ENCODE measurements around the gene AFM. TPM values are rescaled to one million over a fixed set of nuclear protein-coding genes. Genes with fewer than 3 reads are reported as not detected.

The AFM gene
- total RNA-seq, 1 experiment from 2014 or later = not detected

DNA sequence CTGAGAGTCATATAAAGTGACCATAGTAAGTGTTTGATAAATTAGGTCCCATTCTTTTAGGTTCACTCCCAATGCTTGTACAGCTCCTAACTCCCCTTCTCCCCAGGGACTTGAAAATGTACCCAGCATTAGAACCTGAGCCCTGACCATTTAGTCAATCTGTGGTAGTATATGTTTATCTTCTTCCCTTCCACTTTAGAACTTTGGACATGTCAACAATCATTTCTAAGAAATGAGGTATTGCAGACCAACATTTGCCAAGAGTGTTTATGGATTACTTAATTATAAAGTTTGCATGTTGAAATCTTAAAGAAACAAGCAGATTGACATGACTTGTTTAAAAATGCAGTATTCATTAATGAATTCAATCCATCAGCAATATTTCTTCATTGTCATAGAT is 26.0 kb downstream of the AFM start:
- Mint-ChIP-seq H3K4me3 (ENCODE audit: low read depth, unreplicated experiment) (no peak overlapping the region), H3K36me3 (ENCODE audit: insufficient read depth, unreplicated experiment) (no peaks in the 10 kb centered on the region), H3K4me1 (ENCODE audit: low read depth, unreplicated experiment) (no peaks in the 10 kb centered on the region), H3K27me3 (ENCODE audit: unreplicated experiment) (no peaks in the 10 kb centered on the region), H3K27ac (ENCODE audit: unreplicated experiment) (no peak overlapping the region), H3K9me3 (ENCODE audit: low read depth, unreplicated experiment) (no peaks in the 10 kb centered on the region)
- CTCF ChIA-PET = no interaction called here
- no peak for DNase-seq
- intact Hi-C loops (cut with micrococcal nuclease; ENCODE audit: unreplicated experiment) = no loop called here
- no TSS peak for BruUV-seq (replicated peaks)
- TF ChIP-seq, protein P1, sequence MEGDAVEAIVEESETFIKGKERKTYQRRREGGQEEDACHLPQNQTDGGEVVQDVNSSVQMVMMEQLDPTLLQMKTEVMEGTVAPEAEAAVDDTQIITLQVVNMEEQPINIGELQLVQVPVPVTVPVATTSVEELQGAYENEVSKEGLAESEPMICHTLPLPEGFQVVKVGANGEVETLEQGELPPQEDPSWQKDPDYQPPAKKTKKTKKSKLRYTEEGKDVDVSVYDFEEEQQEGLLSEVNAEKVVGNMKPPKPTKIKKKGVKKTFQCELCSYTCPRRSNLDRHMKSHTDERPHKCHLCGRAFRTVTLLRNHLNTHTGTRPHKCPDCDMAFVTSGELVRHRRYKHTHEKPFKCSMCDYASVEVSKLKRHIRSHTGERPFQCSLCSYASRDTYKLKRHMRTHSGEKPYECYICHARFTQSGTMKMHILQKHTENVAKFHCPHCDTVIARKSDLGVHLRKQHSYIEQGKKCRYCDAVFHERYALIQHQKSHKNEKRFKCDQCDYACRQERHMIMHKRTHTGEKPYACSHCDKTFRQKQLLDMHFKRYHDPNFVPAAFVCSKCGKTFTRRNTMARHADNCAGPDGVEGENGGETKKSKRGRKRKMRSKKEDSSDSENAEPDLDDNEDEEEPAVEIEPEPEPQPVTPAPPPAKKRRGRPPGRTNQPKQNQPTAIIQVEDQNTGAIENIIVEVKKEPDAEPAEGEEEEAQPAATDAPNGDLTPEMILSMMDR (IDR thresholded peaks at IDR 0.05; ENCODE audit: unreplicated experiment) = no peak

DNA sequence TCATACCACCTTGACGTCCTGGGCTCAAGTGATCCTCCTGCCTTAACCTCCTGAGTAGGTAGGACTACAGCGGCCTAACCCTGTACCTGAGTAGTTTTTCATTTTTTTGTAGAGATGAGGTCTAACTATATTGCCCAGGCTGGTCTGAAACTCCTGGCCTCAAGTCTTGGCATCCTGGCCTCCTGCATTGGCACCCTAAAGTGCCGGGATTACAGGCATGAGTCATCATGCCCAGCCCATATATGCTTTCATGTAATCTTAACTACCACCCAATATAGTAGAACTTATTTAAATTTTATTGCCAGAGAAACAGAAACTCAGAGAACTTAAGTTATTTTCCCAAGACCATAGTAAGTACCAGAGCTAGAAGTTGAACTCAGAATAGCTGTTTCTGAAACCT is 27.1 kb downstream of the AFM start:
- no peak for DNase-seq

DNA sequence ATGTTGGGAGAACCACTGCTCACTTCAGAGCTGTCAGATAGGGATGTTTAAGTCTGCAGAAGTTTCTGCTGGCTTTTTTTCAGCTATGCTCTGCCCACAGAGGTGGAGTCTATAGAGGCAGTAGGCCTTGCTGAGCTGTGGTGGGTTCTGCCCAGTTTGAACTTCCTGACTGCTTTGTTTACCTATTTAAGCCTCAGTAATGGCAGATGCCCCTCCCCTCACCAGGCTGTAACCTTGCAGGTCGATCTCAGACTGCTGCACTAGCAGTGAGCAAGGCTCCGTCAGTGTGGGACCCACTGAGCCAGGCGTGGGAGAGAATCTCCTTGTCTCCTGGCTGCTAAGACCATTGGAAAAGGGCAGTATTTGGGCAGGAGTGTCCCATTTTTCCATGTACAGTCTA is 36.8 kb downstream of the AFM start:
- TF ChIP-seq, protein P1 (IDR thresholded peaks at IDR 0.05; ENCODE audit: unreplicated experiment) = no peak
- CTCF ChIA-PET = no interaction called here
- no peaks in the 10 kb centered on the region for H3K4me1 Mint-ChIP-seq (ENCODE audit: low read depth, unreplicated experiment)
- H3K27me3 Mint-ChIP-seq (ENCODE audit: unreplicated experiment) = peaks cover 47% of the 10 kb centered on the region
- intact Hi-C loops (cut with micrococcal nuclease; ENCODE audit: unreplicated experiment) = no loop called here
- H3K4me3 Mint-ChIP-seq (ENCODE audit: low read depth, unreplicated experiment) = no peak overlapping the region
- no TSS peak for BruUV-seq (replicated peaks)
- no peaks in the 10 kb centered on the region for H3K9me3 Mint-ChIP-seq (ENCODE audit: low read depth, unreplicated experiment)
- DNase-seq = no peak
- no peaks in the 10 kb centered on the region for H3K36me3 Mint-ChIP-seq (ENCODE audit: insufficient read depth, unreplicated experiment)
- no peak overlapping the region for H3K27ac Mint-ChIP-seq (ENCODE audit: unreplicated experiment)

More for the DNA sequence above, 27.1 kb downstream of the AFM start:
- intact Hi-C loops (cut with micrococcal nuclease; ENCODE audit: unreplicated experiment) = no loop called here
- no peak overlapping the region for H3K27ac Mint-ChIP-seq (ENCODE audit: unreplicated experiment)
- BruUV-seq (replicated peaks) = no TSS peak
- TF ChIP-seq, protein P1 (IDR thresholded peaks at IDR 0.05; ENCODE audit: unreplicated experiment) = no peak
- CTCF ChIA-PET = no interaction called here
- no peaks in the 10 kb centered on the region for H3K4me1 Mint-ChIP-seq (ENCODE audit: low read depth, unreplicated experiment)
- H3K36me3 Mint-ChIP-seq (ENCODE audit: insufficient read depth, unreplicated experiment) = no peaks in the 10 kb centered on the region
- no peak overlapping the region for H3K4me3 Mint-ChIP-seq (ENCODE audit: low read depth, unreplicated experiment)
- H3K9me3 Mint-ChIP-seq (ENCODE audit: low read depth, unreplicated experiment) = no peaks in the 10 kb centered on the region
- no peaks in the 10 kb centered on the region for H3K27me3 Mint-ChIP-seq (ENCODE audit: unreplicated experiment)

DNA sequence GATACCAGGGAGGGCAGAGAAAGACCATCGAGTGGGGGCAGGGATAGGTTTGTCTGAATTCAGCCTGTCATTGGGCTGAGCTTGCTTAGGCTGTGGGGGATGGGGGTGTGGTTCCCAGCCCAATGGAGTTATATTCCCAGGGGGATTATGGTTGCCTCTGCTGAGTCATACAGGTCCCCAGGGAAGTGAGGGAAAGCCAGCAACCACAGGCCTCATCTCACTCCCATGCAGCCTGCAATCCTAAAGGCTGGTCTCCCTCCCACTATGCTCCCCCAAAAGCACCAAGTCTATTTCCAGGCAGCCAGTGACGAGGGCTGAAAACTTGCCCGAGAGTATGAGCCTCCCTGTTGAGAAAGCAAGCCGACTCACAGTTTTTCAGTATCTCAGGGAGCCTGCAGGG is 39.3 kb downstream of the AFM start:
- TF ChIP-seq, protein P1 (IDR thresholded peaks at IDR 0.05; ENCODE audit: unreplicated experiment) = no peak
- no TSS peak for BruUV-seq (replicated peaks)
- intact Hi-C loops (cut with micrococcal nuclease; ENCODE audit: unreplicated experiment) = no loop called here
- Mint-ChIP-seq H3K27ac (ENCODE audit: unreplicated experiment) (no peak overlapping the region), H3K27me3 (ENCODE audit: unreplicated experiment) (peaks cover 36% of the 10 kb centered on the region), H3K4me3 (ENCODE audit: low read depth, unreplicated experiment) (no peak overlapping the region), H3K4me1 (ENCODE audit: low read depth, unreplicated experiment) (no peaks in the 10 kb centered on the region), H3K36me3 (ENCODE audit: insufficient read depth, unreplicated experiment) (no peaks in the 10 kb centered on the region), H3K9me3 (ENCODE audit: low read depth, unreplicated experiment) (no peaks in the 10 kb centered on the region)
- no peak for DNase-seq
- CTCF ChIA-PET = no interaction called here

DNA sequence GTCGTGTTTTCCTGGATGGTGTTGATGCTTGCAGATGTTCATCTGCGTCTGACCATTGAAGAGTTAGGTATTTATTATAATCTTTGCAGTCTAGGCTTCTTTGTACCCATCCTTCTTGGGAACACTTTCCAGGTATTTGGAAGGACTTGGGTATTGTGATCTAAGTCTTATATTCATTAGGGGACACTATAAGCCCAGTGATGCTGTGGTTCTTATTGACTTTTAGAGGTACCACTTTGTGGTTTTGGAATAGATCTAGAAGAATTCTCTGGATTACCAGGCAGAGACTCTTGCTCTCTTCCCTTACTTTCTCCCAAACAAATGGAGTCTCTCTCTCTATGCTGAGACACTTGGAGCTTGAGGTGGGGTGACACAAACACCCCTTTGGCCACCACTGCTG is 41.6 kb downstream of the AFM start:
- CTCF ChIA-PET = no interaction called here
- Mint-ChIP-seq H3K36me3 (ENCODE audit: insufficient read depth, unreplicated experiment) (no peaks in the 10 kb centered on the region), H3K27me3 (ENCODE audit: unreplicated experiment) (peaks cover 13% of the 10 kb centered on the region), H3K4me3 (ENCODE audit: low read depth, unreplicated experiment) (no peak overlapping the region), H3K9me3 (ENCODE audit: low read depth, unreplicated experiment) (no peaks in the 10 kb centered on the region), H3K4me1 (ENCODE audit: low read depth, unreplicated experiment) (no peaks in the 10 kb centered on the region), H3K27ac (ENCODE audit: unreplicated experiment) (no peak overlapping the region)
- no peak for DNase-seq
- no TSS peak for BruUV-seq (replicated peaks)
- TF ChIP-seq, protein P1 (IDR thresholded peaks at IDR 0.05; ENCODE audit: unreplicated experiment) = no peak
- intact Hi-C loops (cut with micrococcal nuclease; ENCODE audit: unreplicated experiment) = no loop called here
